GM06990 (cell line): ENCODE results near the gene RNF26.

ENCODE experiments used
- DNase-seq: peaks from one replicate; pipeline ENCODE4 v3.0.0-alpha.2; 2011; ENCODE audit not compliant: insufficient read length; ENCODE audit errors: extremely low read depth
- H3K27me3 ChIP-seq: replicated peaks from 2 replicates; pipeline ENCODE4 v1.6.0; 2011; ENCODE audit warnings: low read length; ENCODE audit not compliant: control insufficient read depth, insufficient read depth
- H3K36me3 ChIP-seq: 2 replicates; pipeline ENCODE4 v1.5.1; 2011; ENCODE audit warnings: low read length; ENCODE audit not compliant: control insufficient read depth, insufficient read depth
- H3K4me3 ChIP-seq: replicated peaks from 2 replicates; pipeline ENCODE4 v1.5.1; 2011; ENCODE audit warnings: low read depth, mild to moderate bottlenecking, control low read depth, low read length
- TF ChIP-seq, protein P1 (sequence below): IDR thresholded peaks from 2 replicates; pipeline ENCODE4 v1.5.1; 2011; ENCODE audit warnings: low read length, control low read depth, mild to moderate bottlenecking, inconsistent platforms; ENCODE audit not compliant: insufficient read depth, poor library complexity, severe bottlenecking

RNF26 gene

DNA sequence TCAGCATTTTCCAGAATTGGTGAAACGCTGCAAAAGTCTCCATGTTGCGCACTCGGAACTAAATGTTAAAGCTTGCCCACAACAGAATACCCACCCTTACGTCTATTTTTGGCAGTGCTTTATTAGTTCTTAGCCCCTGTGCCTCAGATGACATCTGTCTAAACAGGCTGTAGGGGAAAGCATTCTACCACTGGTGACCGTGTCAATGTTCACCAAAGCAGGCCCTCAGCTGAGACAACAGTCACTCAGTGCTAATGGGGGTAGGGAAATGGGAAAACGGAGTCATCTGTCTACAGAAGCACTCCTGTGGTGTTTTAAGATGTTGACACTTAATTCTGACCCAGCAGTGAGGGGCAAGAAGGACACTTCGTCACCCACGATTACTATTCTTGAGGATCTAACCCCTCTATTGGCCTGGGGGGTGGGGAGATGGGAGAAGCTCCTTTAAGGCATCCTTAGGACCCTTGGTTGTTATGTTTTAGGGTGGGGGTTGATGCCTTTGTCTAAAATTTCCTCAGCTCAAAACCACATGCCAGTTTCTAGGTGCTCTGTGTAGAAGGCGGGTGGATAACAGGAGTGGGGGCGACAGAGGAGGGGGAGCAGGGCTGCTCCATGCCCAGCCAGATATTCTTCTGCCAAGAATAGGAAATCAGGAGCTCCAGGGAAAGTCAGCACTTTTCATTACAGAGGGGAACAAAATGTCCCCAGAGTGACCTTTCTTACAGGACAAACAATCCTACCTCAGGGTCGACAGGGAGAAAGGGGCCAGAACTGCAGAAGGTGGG lies 27.8 kb downstream of the RNF26 start:
- DNase-seq = no peak
- TF ChIP-seq, protein P1, sequence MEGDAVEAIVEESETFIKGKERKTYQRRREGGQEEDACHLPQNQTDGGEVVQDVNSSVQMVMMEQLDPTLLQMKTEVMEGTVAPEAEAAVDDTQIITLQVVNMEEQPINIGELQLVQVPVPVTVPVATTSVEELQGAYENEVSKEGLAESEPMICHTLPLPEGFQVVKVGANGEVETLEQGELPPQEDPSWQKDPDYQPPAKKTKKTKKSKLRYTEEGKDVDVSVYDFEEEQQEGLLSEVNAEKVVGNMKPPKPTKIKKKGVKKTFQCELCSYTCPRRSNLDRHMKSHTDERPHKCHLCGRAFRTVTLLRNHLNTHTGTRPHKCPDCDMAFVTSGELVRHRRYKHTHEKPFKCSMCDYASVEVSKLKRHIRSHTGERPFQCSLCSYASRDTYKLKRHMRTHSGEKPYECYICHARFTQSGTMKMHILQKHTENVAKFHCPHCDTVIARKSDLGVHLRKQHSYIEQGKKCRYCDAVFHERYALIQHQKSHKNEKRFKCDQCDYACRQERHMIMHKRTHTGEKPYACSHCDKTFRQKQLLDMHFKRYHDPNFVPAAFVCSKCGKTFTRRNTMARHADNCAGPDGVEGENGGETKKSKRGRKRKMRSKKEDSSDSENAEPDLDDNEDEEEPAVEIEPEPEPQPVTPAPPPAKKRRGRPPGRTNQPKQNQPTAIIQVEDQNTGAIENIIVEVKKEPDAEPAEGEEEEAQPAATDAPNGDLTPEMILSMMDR = no peak
- Histone ChIP-seq H3K4me3 (no peak overlapping the region), H3K27me3 (peaks cover 2% of the 10 kb centered on the region; the same call in 1 of the 2 replicates), H3K36me3 (no peaks in the 10 kb centered on the region)

DNA sequence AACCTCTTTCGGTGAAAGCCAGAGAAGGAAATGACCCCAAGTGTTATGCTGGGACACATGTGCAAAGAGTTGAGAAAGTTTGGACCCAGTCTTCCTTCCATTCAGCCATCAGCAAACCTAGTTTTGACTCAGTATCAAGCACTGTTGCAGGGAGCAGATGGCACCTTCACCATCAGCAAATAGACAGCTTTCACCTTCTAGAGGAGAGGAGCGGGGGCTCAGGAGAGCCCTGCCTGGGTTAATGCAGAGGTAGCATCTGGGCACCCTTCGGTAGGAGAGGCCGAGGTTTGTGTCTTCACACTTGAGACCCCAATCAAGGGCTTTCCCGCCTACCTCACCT lies 28.4 kb downstream of the RNF26 start:
- TF ChIP-seq, protein P1 = no peak
- no peak overlapping the region for H3K4me3 ChIP-seq
- peaks cover 2% of the 10 kb centered on the region; the same call in 1 of the 2 replicates for H3K27me3 ChIP-seq
- DNase-seq = no peak
- H3K36me3 ChIP-seq = no peaks in the 10 kb centered on the region

DNA sequence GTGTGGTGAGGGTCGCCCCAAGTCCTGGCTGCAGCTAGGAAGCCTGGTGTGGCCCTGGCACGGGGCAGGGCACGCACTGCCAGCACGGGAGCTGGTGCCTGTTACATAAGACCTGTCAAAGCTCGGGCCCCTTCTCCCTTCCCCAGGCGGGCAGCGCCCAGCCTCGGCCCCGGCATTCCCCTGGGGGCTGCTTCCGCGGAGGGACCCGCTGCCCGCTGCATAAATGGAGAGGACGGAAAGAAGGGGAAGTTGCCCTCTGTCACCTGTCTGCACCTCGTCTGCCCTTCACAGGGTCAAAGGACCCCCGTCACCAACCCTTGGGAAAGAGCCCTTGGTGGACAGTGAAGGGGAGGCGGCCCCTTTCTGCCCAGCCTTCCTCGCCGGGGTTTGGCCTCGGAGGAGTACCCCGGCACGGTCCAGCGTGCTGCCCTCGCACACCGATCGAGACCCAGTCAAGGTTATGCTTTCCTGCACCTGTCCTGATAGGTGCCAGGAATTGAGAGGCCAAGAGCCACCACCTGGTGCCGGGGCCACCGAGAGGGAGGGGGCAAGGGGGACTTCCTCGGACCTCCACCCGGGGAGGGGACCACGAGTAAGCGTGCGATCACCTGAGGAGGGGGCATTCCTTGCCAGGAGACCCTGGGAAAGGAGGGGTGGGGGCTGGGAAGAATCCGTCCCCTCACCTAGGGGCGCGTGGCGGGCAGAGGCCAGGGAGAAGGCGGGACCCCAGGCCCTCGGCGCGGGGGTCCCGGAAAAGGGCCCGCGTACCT lies 28.9 kb downstream of the RNF26 start:
- no peak for DNase-seq
- H3K36me3 ChIP-seq = no peaks in the 10 kb centered on the region
- TF ChIP-seq, protein P1 = no peak
- peak overlapping the region; percentile 37 for H3K4me3 ChIP-seq
- peaks cover 2% of the 10 kb centered on the region; the same call in 1 of the 2 replicates for H3K27me3 ChIP-seq

DNA sequence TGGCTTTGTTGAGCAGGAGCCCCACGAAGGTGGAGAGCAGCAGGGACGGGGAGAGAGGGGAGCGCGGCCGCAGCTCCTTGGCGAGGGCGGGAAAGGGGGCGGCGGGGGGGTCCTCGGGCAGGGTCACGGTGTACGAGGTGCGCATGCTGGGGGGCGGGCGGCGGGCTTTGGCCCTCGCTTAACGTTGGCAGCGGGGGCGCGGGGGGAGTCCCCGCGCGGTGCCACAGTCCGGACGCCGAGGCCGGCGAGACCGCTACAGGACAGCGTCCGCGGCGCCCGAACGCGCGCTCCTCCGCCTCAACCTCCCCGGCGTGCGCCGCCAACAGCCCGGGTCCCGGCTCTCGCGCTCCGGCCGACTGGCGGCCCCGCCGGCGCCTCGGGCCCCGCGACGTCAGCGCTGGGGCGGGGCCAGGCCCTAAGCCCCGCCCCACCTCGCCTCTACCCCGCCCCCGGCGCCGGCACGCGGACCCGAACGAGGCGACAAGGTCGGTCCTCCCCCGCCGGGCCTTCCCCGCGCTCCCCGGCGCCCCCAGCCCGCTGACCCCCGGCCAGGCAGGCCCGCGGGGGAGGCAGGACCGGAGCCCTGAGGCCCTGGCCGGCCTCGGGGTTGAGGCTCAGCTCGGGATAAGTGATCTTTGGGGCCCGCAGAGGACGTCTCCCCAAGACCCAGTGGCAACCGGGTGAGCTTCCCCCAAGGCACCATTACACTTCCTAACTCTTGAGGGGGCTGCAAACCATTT lies 29.7 kb downstream of the RNF26 start:
- peak overlapping the region; percentile 37 for H3K4me3 ChIP-seq
- TF ChIP-seq, protein P1 = no peak
- H3K27me3 ChIP-seq = peaks cover 2% of the 10 kb centered on the region; the same call in 1 of the 2 replicates
- no peaks in the 10 kb centered on the region for H3K36me3 ChIP-seq
- DNase-seq = peak; percentile 70

DNA sequence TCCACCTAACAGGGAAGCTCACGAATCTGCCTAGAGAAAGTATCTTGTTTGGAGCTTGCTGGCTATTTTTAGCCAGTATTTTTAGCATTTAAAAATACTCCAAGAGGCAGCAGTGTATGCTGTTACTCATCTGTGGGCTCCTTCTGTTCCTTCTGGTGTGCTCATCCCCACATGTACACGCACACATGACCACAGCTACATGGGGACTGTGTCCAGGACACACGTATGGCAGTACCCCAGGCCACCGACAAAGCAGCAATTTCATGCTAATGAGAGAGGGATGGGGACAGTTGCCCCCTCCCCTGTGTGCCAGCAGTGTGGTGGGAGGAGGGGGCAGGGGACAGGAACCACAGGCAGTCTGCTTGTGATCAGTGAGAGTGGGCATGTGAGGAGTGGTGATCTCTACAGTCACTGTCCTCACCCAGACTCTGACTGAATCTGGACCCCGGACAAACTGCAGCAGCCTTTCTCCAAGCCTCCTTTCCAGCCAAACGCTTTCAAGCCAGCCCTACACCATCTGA lies 30.8 kb downstream of the RNF26 start:
- no peak for DNase-seq
- Histone ChIP-seq H3K4me3 (no peak overlapping the region), H3K27me3 (peaks cover 2% of the 10 kb centered on the region; the same call in 1 of the 2 replicates), H3K36me3 (no peaks in the 10 kb centered on the region)
- TF ChIP-seq, protein P1 = no peak
